ENCODE results near the gene ST8SIA4.

Gene ST8SIA4

GRCh38 chr5:100903039-100903887, at the start of gene ST8SIA4:
ST8SIA4 (minus strand) TSS chr5:100903282; CDS start chr5:100902955, 327 bp downstream.
- in situ Hi-C loops (cut with MboI; ENCODE audit: low sequenced_read_pairs) = no loop called here

- in situ Hi-C loops (cut with MboI; ENCODE audit: low sequenced_read_pairs) = no loop called here
These were observed 47.9 kb upstream of the ST8SIA4 start for GRCh38 chr5:100950985-100951384.

GRCh38 chr5:100913298-100913697, 10.2 kb upstream of the ST8SIA4 start:
- in situ Hi-C loops (cut with MboI; ENCODE audit: low sequenced_read_pairs) = no loop called here

DNA sequence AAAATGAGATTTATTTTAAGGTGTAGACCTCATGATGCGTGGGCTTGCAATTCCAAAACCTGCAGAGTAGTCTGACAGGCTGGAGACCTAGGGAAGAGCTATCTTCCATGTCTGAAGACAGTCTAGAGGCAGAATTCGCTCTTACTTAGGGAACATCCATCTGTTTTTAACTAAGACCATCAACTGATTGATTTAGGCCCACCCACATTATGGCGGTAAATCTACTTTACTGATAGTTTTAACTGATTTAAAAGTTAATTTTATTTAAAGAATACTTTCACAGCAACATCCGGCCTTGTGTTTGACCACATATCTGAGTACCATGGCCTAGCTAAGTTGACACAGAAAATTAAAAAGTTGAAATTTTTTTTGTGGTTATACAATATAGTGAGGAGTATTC, 6.0 kb upstream of the ST8SIA4 start:
- in situ Hi-C loops (cut with MboI; ENCODE audit: low sequenced_read_pairs) = no loop called here

GRCh38 chr5:100905259-100905914, 2.3 kb upstream of the ST8SIA4 start:
- in situ Hi-C loops (cut with MboI; ENCODE audit: low sequenced_read_pairs) = no loop called here

GRCh38 chr5:100904259-100904861, 1.3 kb upstream of the ST8SIA4 start:
- in situ Hi-C loops (cut with MboI; ENCODE audit: low sequenced_read_pairs) = no loop called here

GRCh38 chr5:100902440-100903038, 543 bp downstream of the ST8SIA4 start:
- in situ Hi-C loops (cut with MboI; ENCODE audit: low sequenced_read_pairs) = no loop called here

GRCh38 chr5:100901821-100902341, 1.2 kb downstream of the ST8SIA4 start:
- in situ Hi-C loops (cut with MboI; ENCODE audit: low sequenced_read_pairs) = no loop called here

- in situ Hi-C loops (cut with MboI; ENCODE audit: low sequenced_read_pairs) = no loop called here
These were observed 2.0 kb downstream of the ST8SIA4 start for GRCh38 chr5:100900796-100901781.

DNA sequence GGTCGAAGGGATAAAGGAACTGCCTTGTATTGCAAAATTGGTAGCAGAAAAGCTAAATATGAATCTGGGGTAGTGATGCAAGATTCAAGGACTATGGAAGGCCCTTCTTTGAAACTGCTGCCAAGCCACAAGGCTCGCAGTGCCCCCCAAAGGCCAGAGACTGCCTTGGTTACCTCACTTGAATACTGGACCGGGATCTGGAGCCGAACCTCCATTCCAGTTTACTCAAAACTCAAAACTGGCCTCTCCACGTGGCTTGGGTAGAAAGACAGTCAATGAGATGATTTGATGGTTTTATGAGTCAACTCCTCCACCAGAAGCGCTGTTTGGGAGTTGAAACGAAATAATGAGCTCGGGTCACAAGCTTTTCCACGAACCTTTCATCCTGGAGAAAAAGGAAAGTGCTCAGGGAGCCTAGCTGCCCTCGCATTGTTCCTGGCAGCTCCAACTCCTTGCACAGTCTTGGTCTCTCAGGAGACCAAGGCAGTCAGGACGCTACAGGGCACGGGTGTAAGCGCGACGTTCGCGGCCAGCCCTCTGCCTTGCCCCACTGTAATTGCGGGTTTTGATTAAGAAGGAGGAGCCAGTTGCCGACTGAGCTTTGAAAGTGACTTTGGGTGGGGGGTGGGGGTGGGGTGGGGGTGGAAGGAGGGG, 2.8 kb downstream of the ST8SIA4 start:
- in situ Hi-C loops (cut with MboI; ENCODE audit: low sequenced_read_pairs) = no loop called here

DNA sequence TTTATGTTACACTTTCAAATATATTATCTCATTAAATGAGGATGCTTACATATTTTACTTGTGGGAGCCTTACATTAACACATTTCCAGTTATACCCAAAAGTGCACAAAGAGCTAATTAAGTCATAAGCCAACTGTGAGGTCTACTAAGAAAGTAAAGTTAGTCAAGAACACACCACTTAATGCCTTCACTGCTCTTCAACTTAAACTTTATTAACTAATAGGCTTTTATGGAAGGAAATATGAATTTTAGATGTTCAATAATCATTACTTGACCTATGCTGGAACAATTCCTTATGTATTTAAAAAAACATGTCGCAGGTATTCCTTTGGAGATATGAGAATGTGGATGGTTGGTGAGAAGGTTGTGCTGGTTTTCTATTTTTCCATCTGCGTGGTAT, 3.4 kb downstream of the ST8SIA4 start:
- in situ Hi-C loops (cut with MboI; ENCODE audit: low sequenced_read_pairs) = no loop called here

- in situ Hi-C loops (cut with MboI; ENCODE audit: low sequenced_read_pairs) = no loop called here
These were observed 4.4 kb downstream of the ST8SIA4 start for GRCh38 chr5:100898504-100899346.

DNA sequence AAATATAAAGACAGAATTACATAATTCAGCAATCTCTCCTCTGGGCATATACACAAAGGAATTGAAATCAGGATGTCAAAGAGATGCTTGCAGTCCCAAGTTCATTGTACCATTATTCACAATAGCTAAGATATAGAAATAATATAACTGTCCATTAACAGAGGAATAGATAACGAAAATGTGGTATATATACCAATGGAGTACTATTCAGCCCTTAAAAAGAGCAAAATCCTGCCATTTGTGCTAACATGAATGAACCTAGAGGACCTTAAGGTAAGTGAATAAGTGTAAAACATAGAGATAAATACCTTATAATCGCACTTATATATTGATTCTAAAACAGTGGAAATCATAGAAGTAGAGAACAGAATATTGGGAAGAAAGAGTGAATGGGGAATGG, 7.0 kb downstream of the ST8SIA4 start:
- in situ Hi-C loops (cut with MboI; ENCODE audit: low sequenced_read_pairs) = no loop called here

GRCh38 chr5:100890461-100891008, 12.5 kb downstream of the ST8SIA4 start:
- in situ Hi-C loops (cut with MboI; ENCODE audit: low sequenced_read_pairs) = no loop called here

DNA sequence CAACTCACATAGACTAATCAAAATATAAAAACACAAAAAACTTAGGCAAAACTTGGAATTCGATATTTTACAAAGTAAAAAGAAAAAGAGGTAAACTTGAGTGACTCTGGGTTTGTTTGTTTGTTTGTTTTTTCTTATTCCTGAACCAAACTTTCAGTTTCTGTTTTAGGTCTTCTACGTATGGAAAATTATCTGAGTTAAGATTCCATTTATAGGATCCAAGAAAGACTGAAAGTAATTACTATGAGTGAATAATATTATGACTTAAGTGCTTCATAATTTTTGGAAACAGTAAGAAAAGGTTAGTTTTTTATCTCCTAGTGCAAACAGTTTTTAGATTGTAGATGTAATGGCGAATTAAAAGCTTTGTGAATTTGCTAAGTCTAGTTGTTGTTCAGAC, 13.2 kb downstream of the ST8SIA4 start:
- in situ Hi-C loops (cut with MboI; ENCODE audit: low sequenced_read_pairs) = no loop called here

GRCh38 chr5:100889165-100889743, 13.8 kb downstream of the ST8SIA4 start:
- in situ Hi-C loops (cut with MboI; ENCODE audit: low sequenced_read_pairs) = no loop called here

GRCh38 chr5:100877274-100877673, 25.8 kb downstream of the ST8SIA4 start:
- in situ Hi-C loops (cut with MboI; ENCODE audit: low sequenced_read_pairs) = no loop called here

Measured in HL-60/S4 (cell line).